Gastrocnemius medialis (tissue), 4 donors: Measurements from ENCODE around the gene PBX1. TPM values are rescaled to one million over a fixed set of nuclear protein-coding genes. Genes with fewer than 3 reads are reported as not detected.
A peak's percentile ranks its signal among the peaks of the same experiment; 100 is the strongest.

Source experiments
- ATAC-seq, 2 donors: fragments of 150-250 bp; one replicate each; pipeline ENCODE4 v1.9.1; 2016
- DNase-seq, 2 donors: peaks; one replicate each; pipeline ENCODE4 v3.0.0-alpha.2; 2019
- H3K27ac ChIP-seq, 4 donors: fragments of 200-600 bp; sonication (generic); 1 replicate in 1 of 4; 2 replicates in 3 of 4; pipeline ENCODE4 v1.5.1; 2016 to 2018; ENCODE audit warnings: mild to moderate bottlenecking in 2 of 4, moderate library complexity in 1 of 4
- H3K27me3 ChIP-seq, 3 donors: fragments of 200-600 bp; sonication (generic) in 2 of 3; 1 replicate in 1 of 3; 2 replicates in 2 of 3; pipeline versions ENCODE4 v1.5.1 to v1.6.0; 2016 to 2019; ENCODE audit warnings: mild to moderate bottlenecking in 1 of 3, moderate library complexity in 1 of 3
- H3K36me3 ChIP-seq, 2 donors: fragments of 200-600 bp; sonication (generic) in 1 of 2; one replicate each; pipeline ENCODE4 v1.5.1; 2017 to 2018
- H3K4me1 ChIP-seq, 2 donors: fragments of 200-600 bp; sonication (generic) in 1 of 2; one replicate each; pipeline ENCODE4 v1.5.1; 2016 to 2017; ENCODE audit warnings: mild to moderate bottlenecking in 2 of 2
- H3K4me3 ChIP-seq, 4 donors: fragments of 200-600 bp; sonication (generic) in 3 of 4; 1 replicate in 1 of 4; 2 replicates in 3 of 4; pipeline ENCODE4 v1.5.1; 2016 to 2019; ENCODE audit warnings: mild to moderate bottlenecking in 2 of 4
- H3K9me3 ChIP-seq, 3 donors: fragments of 200-600 bp; sonication (generic) in 2 of 3; 1 replicate in 1 of 3; 2 replicates in 2 of 3; pipeline ENCODE4 v1.5.1; 2016 to 2019
- POLR2A ChIP-seq, 2 donors: fragments of 450-650 bp; IDR thresholded peaks; one replicate each; pipeline ENCODE4 v1.6.1; 2017; ENCODE audit warnings: antibody characterized with exemption in 2 of 2, mild to moderate bottlenecking in 2 of 2, moderate library complexity in 2 of 2
- in situ Hi-C, 4 donors: fragments of 200-750 bp; cut with MboI; loops; one replicate each; pipeline versions ENCODE4 v1.15.0 to v1.8.0; 2017; ENCODE audit warnings: low sequenced_read_pairs in 4 of 4
- intact Hi-C: fragments of 100-400 bp; cut with DNase I; formaldehyde crosslinking; loops from one replicate; pipeline ENCODE4 v1.15.1; 2023; ENCODE audit warnings: low total_unique reads
- total RNA-seq, 4 donors: library from RNA; depleted of rRNA; stranded (reverse); fragments of >200 nt; gene quantifications; one replicate each; pipeline versions ENCODE4 v1.1.0 to v1.2.3, GENCODE V29; 2016
- TF ChIP-seq, protein P1 (sequence below), 5 experiments: fragments of 450-650 bp in 3 of 5; fragments of 200-600 bp in 2 of 5; sonication (generic) in 2 of 5; IDR thresholded peaks in 4 of 5; conservative IDR thresholded peaks in 1 of 5; 1 replicate in 4 of 5; 2 replicates in 1 of 5; pipeline ENCODE4 v1.5.1; 2016 to 2019; ENCODE audit warnings: antibody characterized with exemption in 5 of 5, mild to moderate bottlenecking in 3 of 5, moderate library complexity in 3 of 5

Gene PBX1
- total RNA-seq, 4 donors from 2014 or later = 21.7 to 36.5 (median 29.0) TPM

- no peak for TF ChIP-seq POLR2A (IDR thresholded peaks at IDR 0.05)
- TF ChIP-seq, protein P1, sequence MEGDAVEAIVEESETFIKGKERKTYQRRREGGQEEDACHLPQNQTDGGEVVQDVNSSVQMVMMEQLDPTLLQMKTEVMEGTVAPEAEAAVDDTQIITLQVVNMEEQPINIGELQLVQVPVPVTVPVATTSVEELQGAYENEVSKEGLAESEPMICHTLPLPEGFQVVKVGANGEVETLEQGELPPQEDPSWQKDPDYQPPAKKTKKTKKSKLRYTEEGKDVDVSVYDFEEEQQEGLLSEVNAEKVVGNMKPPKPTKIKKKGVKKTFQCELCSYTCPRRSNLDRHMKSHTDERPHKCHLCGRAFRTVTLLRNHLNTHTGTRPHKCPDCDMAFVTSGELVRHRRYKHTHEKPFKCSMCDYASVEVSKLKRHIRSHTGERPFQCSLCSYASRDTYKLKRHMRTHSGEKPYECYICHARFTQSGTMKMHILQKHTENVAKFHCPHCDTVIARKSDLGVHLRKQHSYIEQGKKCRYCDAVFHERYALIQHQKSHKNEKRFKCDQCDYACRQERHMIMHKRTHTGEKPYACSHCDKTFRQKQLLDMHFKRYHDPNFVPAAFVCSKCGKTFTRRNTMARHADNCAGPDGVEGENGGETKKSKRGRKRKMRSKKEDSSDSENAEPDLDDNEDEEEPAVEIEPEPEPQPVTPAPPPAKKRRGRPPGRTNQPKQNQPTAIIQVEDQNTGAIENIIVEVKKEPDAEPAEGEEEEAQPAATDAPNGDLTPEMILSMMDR (IDR thresholded peaks at IDR 0.05 in 4 of 5, conservative IDR thresholded peaks at IDR 0.05 in 1 of 5) = no peak
- Histone ChIP-seq H3K9me3 (no peaks in the 10 kb centered on the region), H3K27me3 (no peaks in the 10 kb centered on the region), H3K4me1 (peaks cover 20 to 29% of the 10 kb centered on the region in 2 donors), H3K4me3 (no peak overlapping the region), H3K27ac (peak overlapping the region; percentile 69 to 78 (median 74)), H3K36me3 (peaks cover 0 to 16% of the 10 kb centered on the region in 2 donors)
- no peak for ATAC-seq
- in situ Hi-C loops = no loop called here
- no peak for DNase-seq
- intact Hi-C loops = loop anchor here (5.0 kb wide), 1 partner anchor 307 kb away; no protein-coding TSS in a partner anchor
Observed at GRCh38 chr1:164824542-164824941, 265.6 kb downstream of the PBX1 start.

DNA sequence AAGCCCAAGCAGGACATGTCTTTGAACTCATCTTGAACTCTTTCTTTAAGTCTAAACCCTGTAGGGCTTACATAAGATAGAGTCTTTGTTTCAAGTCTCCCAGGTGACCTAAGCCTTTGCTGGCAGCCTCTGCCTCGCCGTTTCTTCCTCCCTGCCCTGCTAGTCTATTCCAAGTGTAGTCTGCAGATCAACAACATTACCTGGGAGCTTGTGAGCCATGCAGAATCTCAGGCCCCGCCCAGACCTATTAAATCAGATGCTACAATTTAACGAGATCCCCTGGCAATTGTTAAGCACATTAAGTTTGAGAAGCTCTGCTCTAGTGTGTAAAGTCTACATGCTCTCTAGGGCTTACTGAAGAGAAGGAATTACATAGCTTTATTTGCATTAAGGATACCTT is 271.6 kb downstream of the PBX1 start:
- Histone ChIP-seq H3K4me3 (no peak overlapping the region), H3K36me3 (no peaks in the 10 kb centered on the region), H3K27ac (no peak overlapping the region), H3K4me1 (peaks cover 0 to 3% of the 10 kb centered on the region in 2 donors), H3K9me3 (no peaks in the 10 kb centered on the region), H3K27me3 (no peaks in the 10 kb centered on the region)
- ATAC-seq (no peak), DNase-seq (no peak)
- intact Hi-C loops = no loop called here
- in situ Hi-C loops = no loop called here
- TF ChIP-seq, protein P1 (IDR thresholded peaks at IDR 0.05 in 4 of 5, conservative IDR thresholded peaks at IDR 0.05 in 1 of 5) = no peak
- TF ChIP-seq POLR2A (IDR thresholded peaks at IDR 0.05) = no peak

DNA sequence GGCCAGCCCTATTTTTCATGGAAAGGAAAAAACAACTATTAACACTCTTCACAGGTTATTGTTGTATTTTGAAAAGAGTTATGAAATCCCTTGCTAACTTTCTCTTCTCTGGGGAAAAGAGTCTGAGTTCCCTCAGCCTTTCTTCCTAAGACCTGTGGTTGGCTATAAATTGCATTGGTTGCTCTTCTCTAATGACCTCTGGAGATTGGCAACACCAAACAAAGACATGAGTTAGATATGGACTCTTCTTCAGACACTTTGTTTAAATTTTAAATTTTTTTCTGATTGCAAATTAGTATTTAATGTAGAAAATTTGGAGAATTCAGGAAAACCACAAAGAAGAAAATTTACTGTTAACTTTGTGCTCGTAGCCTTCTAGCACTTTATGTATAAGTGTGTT is 275.7 kb downstream of the PBX1 start:
- no peak for ATAC-seq
- in situ Hi-C loops = no loop called here
- no peak for TF ChIP-seq POLR2A (IDR thresholded peaks at IDR 0.05)
- TF ChIP-seq, protein P1 (IDR thresholded peaks at IDR 0.05 in 4 of 5, conservative IDR thresholded peaks at IDR 0.05 in 1 of 5) = no peak
- no peak for DNase-seq
- Histone ChIP-seq H3K4me1 (no peaks in the 10 kb centered on the region), H3K9me3 (no peaks in the 10 kb centered on the region), H3K36me3 (no peaks in the 10 kb centered on the region), H3K27ac (no peak overlapping the region), H3K4me3 (no peak overlapping the region), H3K27me3 (no peaks in the 10 kb centered on the region)
- intact Hi-C loops = no loop called here

- no peak overlapping the region for H3K4me3 ChIP-seq
- H3K4me1 ChIP-seq = no peaks in the 10 kb centered on the region
- no peaks in the 10 kb centered on the region for H3K36me3 ChIP-seq
- no peaks in the 10 kb centered on the region for H3K9me3 ChIP-seq
- intact Hi-C loops (no loop called here), in situ Hi-C loops (no loop called here)
- no peak overlapping the region for H3K27ac ChIP-seq
- ATAC-seq (no peak), DNase-seq (no peak)
- H3K27me3 ChIP-seq = no peaks in the 10 kb centered on the region
- TF ChIP-seq, protein P1 (IDR thresholded peaks at IDR 0.05 in 4 of 5, conservative IDR thresholded peaks at IDR 0.05 in 1 of 5) = no peak
- no peak for TF ChIP-seq POLR2A (IDR thresholded peaks at IDR 0.05)
Observed at GRCh38 chr1:164836614-164837018, 277.6 kb downstream of the PBX1 start.

- H3K4me1 ChIP-seq = peaks cover 0 to 7% of the 10 kb centered on the region in 2 donors
- intact Hi-C loops (no loop called here), in situ Hi-C loops (no loop called here)
- H3K36me3 ChIP-seq = no peaks in the 10 kb centered on the region
- no peak overlapping the region for H3K4me3 ChIP-seq
- H3K9me3 ChIP-seq = no peaks in the 10 kb centered on the region
- TF ChIP-seq, protein P1 (IDR thresholded peaks at IDR 0.05 in 4 of 5, conservative IDR thresholded peaks at IDR 0.05 in 1 of 5) = no peak
- TF ChIP-seq POLR2A (IDR thresholded peaks at IDR 0.05) = no peak
- ATAC-seq (no peak), DNase-seq (no peak)
- no peak overlapping the region for H3K27ac ChIP-seq
- H3K27me3 ChIP-seq = no peaks in the 10 kb centered on the region
Observed at GRCh38 chr1:164838786-164839185, 279.8 kb downstream of the PBX1 start.
